T-helper 2 cell treated with Interferon-gamma antibody and Interleukin-4, amounts not matched to agents 5 μg/mL and 100 μg/mL, for 36 hours (primary cell): ENCODE measurements around the gene GYPC.
A peak's percentile ranks its signal among the peaks of the same experiment; 100 is the strongest.
"Not testable (repeated sequence)": the region's sequence is repeated elsewhere in the genome, so short reads cannot be mapped to it uniquely, and the experiment has no call there.

ENCODE experiments used
- DNase-seq: peaks from one replicate; pipeline ENCODE4 v3.0.0; 2021; ENCODE audit warnings: low spot score
- H3K27ac Mint-ChIP-seq: one replicate; pipeline ENCODE4 v1.8.0; 2021; ENCODE audit warnings: mild to moderate bottlenecking, mixed read lengths
- H3K27me3 Mint-ChIP-seq: one replicate; pipeline ENCODE4 v1.8.0; 2021; ENCODE audit warnings: low read depth, mixed read lengths
- H3K36me3 Mint-ChIP-seq: one replicate; pipeline ENCODE4 v1.8.0; 2021; ENCODE audit warnings: low read depth, mixed read lengths
- H3K4me1 Mint-ChIP-seq: one replicate; pipeline ENCODE4 v1.8.0; 2021; ENCODE audit warnings: low read depth, mixed read lengths
- H3K4me3 Mint-ChIP-seq: one replicate; pipeline ENCODE4 v1.8.0; 2022; ENCODE audit warnings: mild to moderate bottlenecking, moderate library complexity, mixed read lengths
- H3K9me3 Mint-ChIP-seq: one replicate; pipeline ENCODE4 v1.8.0; 2021; ENCODE audit warnings: mixed read lengths

The GYPC gene

GRCh38 chr2:126643431-126643830 is 12.5 kb upstream of the GYPC start:
- H3K27me3 Mint-ChIP-seq, result peaks cover 20% of the 10 kb centered on the region
- DNase-seq, result peak; percentile 2
- H3K4me1 Mint-ChIP-seq, result peaks cover 3% of the 10 kb centered on the region
- no peak overlapping the region for H3K4me3 Mint-ChIP-seq
- H3K36me3 Mint-ChIP-seq, result no peaks in the 10 kb centered on the region
- no peak overlapping the region for H3K27ac Mint-ChIP-seq
- H3K9me3 Mint-ChIP-seq, result no peaks in the 10 kb centered on the region

GRCh38 chr2:126643972-126644371 is 12.0 kb upstream of the GYPC start:
- Mint-ChIP-seq H3K27ac (no peak overlapping the region), H3K36me3 (no peaks in the 10 kb centered on the region), H3K9me3 (no peaks in the 10 kb centered on the region), H3K4me3 (no peak overlapping the region), H3K4me1 (peaks cover 3% of the 10 kb centered on the region), H3K27me3 (peaks cover 20% of the 10 kb centered on the region)
- no peak for DNase-seq

- DNase-seq, result no peak
- peaks cover 18% of the 10 kb centered on the region for H3K27me3 Mint-ChIP-seq
- H3K4me1 Mint-ChIP-seq, result peaks cover 3% of the 10 kb centered on the region
- H3K9me3 Mint-ChIP-seq, result no peaks in the 10 kb centered on the region
- H3K36me3 Mint-ChIP-seq, result no peaks in the 10 kb centered on the region
- H3K27ac Mint-ChIP-seq, result no peak overlapping the region
- H3K4me3 Mint-ChIP-seq, result no peak overlapping the region
Observed at GRCh38 chr2:126644630-126645191, 11.2 kb upstream of the GYPC start.

- H3K27ac Mint-ChIP-seq, result no peak overlapping the region
- no peaks in the 10 kb centered on the region for H3K36me3 Mint-ChIP-seq
- H3K9me3 Mint-ChIP-seq, result peaks cover 4% of the 10 kb centered on the region
- no peak overlapping the region for H3K4me3 Mint-ChIP-seq
- peak; percentile 1 for DNase-seq
- peaks cover 18% of the 10 kb centered on the region for H3K27me3 Mint-ChIP-seq
- H3K4me1 Mint-ChIP-seq, result peaks cover 3% of the 10 kb centered on the region
Observed at GRCh38 chr2:126645211-126645618, 10.7 kb upstream of the GYPC start.

- Mint-ChIP-seq H3K4me1 (peaks cover 3% of the 10 kb centered on the region), H3K9me3 (peaks cover 12% of the 10 kb centered on the region), H3K4me3 (no peak overlapping the region), H3K27ac (no peak overlapping the region), H3K27me3 (peaks cover 14% of the 10 kb centered on the region), H3K36me3 (no peaks in the 10 kb centered on the region)
- DNase-seq, result no peak
Observed at GRCh38 chr2:126646026-126646425, 9.9 kb upstream of the GYPC start.

- not testable (repeated sequence) for H3K4me3 Mint-ChIP-seq, H3K4me1 Mint-ChIP-seq, H3K36me3 Mint-ChIP-seq, H3K27ac Mint-ChIP-seq, DNase-seq
- Mint-ChIP-seq H3K9me3 (peaks cover 12% of the 10 kb centered on the region), H3K27me3 (peaks cover 12% of the 10 kb centered on the region)
Observed at GRCh38 chr2:126647714-126648344, 8.1 kb upstream of the GYPC start.

- H3K9me3 Mint-ChIP-seq, result peaks cover 12% of the 10 kb centered on the region
- DNase-seq, H3K36me3 Mint-ChIP-seq, H3K27ac Mint-ChIP-seq, H3K4me3 Mint-ChIP-seq, H3K4me1 Mint-ChIP-seq: not testable (repeated sequence)
- H3K27me3 Mint-ChIP-seq, result peaks cover 12% of the 10 kb centered on the region
Observed at GRCh38 chr2:126648345-126648786, 7.6 kb upstream of the GYPC start.

- H3K4me3 Mint-ChIP-seq, result no peak overlapping the region
- peaks cover 9% of the 10 kb centered on the region for H3K27me3 Mint-ChIP-seq
- H3K36me3 Mint-ChIP-seq, result no peaks in the 10 kb centered on the region
- no peak for DNase-seq
- H3K9me3 Mint-ChIP-seq, result peaks cover 12% of the 10 kb centered on the region
- H3K4me1 Mint-ChIP-seq, result peaks cover 3% of the 10 kb centered on the region
- no peak overlapping the region for H3K27ac Mint-ChIP-seq
Observed at GRCh38 chr2:126649101-126649500, 6.9 kb upstream of the GYPC start.

GRCh38 chr2:126650994-126651393 is 5.0 kb upstream of the GYPC start:
- no peak overlapping the region for H3K27ac Mint-ChIP-seq
- peaks cover 11% of the 10 kb centered on the region for H3K4me1 Mint-ChIP-seq
- peaks cover 5% of the 10 kb centered on the region for H3K27me3 Mint-ChIP-seq
- no peak for DNase-seq
- peaks cover 3% of the 10 kb centered on the region for H3K36me3 Mint-ChIP-seq
- H3K9me3 Mint-ChIP-seq, result peaks cover 12% of the 10 kb centered on the region
- H3K4me3 Mint-ChIP-seq, result no peak overlapping the region

- Mint-ChIP-seq H3K4me3 (no peak overlapping the region), H3K4me1 (peaks cover 16% of the 10 kb centered on the region), H3K27ac (no peak overlapping the region)
Observed at GRCh38 chr2:126652323-126652891, 3.6 kb upstream of the GYPC start.

GRCh38 chr2:126653109-126653508 is 2.8 kb upstream of the GYPC start:
- H3K36me3 Mint-ChIP-seq, result peaks cover 14% of the 10 kb centered on the region
- no peaks in the 10 kb centered on the region for H3K27me3 Mint-ChIP-seq
- H3K27ac Mint-ChIP-seq, result no peak overlapping the region
- no peak for DNase-seq
- peaks cover 20% of the 10 kb centered on the region for H3K4me1 Mint-ChIP-seq
- no peak overlapping the region for H3K4me3 Mint-ChIP-seq
- H3K9me3 Mint-ChIP-seq, result peaks cover 12% of the 10 kb centered on the region

More at GRCh38 chr2:126652323-126652891, 3.6 kb upstream of the GYPC start:
- H3K27me3 Mint-ChIP-seq, result no peaks in the 10 kb centered on the region
- H3K9me3 Mint-ChIP-seq, result peaks cover 12% of the 10 kb centered on the region
- DNase-seq, result no peak
- peaks cover 8% of the 10 kb centered on the region for H3K36me3 Mint-ChIP-seq

- H3K4me3 Mint-ChIP-seq, result no peak overlapping the region
- H3K9me3 Mint-ChIP-seq, result peaks cover 12% of the 10 kb centered on the region
- H3K36me3 Mint-ChIP-seq, result peaks cover 17% of the 10 kb centered on the region
- H3K27me3 Mint-ChIP-seq, result no peaks in the 10 kb centered on the region
- peaks cover 24% of the 10 kb centered on the region for H3K4me1 Mint-ChIP-seq
- DNase-seq, result no peak
- H3K27ac Mint-ChIP-seq, result no peak overlapping the region
Observed at GRCh38 chr2:126653761-126654160, 2.2 kb upstream of the GYPC start.

- Mint-ChIP-seq H3K4me3 (peak overlapping the region; percentile 94), H3K27me3 (no peaks in the 10 kb centered on the region), H3K4me1 (peaks cover 32% of the 10 kb centered on the region), H3K27ac (peak overlapping the region; percentile 92), H3K9me3 (peaks cover 10% of the 10 kb centered on the region), H3K36me3 (peaks cover 23% of the 10 kb centered on the region)
- no peak for DNase-seq
Observed at GRCh38 chr2:126655051-126655450, 907 bp upstream of the GYPC start.

GRCh38 chr2:126656431-126657147 is 631 bp downstream of the GYPC start:
- Mint-ChIP-seq H3K36me3 (peaks cover 35% of the 10 kb centered on the region), H3K4me1 (peaks cover 39% of the 10 kb centered on the region), H3K27ac (peak overlapping the region; percentile 96), H3K27me3 (no peaks in the 10 kb centered on the region), H3K9me3 (no peaks in the 10 kb centered on the region), H3K4me3 (peak overlapping the region; percentile 97)
- peak; percentile 40 for DNase-seq
